Dedifferentiated amniotic fluid mesenchymal stem cell (primary cell): ENCODE data around the gene ATP4B.
"Not testable (repeated sequence)": the region's sequence is repeated elsewhere in the genome, so short reads cannot be mapped to it uniquely, and the experiment has no call there.

ENCODE experiments used
- DNase-seq: peaks from one replicate; pipeline ENCODE4 v3.0.0-alpha.2; 2016; ENCODE audit errors: extremely low spot score

Gene ATP4B

DNA sequence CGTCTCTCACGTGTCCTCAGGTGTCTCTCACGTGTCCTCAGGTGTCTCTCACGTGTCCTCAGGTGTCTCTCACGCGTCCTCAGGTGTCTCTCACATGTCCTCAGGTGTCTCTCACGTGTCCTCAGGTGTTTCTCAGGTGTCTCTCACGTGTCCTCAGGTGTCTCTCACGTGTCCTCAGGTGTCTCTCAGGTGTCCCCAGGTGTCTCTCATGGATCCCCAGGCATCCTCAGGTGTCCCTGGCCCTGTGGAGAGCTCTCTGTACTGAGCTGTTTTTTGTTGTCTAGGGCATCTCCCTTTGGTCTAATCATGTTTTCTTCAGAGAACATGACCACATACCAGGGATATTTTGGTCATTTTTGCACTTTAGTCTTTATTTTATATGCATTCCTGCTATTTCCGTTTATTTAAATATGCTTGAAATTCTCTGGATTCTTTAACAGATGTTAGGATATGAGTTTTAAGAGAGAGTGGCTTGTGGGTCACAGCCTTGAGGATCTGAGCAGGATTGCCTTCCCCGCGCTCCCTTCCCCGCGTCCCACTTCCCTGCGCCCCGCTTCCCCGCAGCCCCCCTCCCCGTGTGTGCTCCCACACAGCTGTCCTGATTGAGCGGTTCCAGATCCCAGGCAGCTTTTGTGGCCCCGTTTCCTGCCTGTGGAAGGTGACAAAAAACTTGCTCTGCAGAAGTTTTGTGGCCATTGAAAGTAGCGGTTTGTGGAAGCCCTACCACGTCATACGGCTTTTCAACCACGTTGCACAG is 31.9 kb downstream of the ATP4B start:
- DNase-seq = peak; percentile 72

DNA sequence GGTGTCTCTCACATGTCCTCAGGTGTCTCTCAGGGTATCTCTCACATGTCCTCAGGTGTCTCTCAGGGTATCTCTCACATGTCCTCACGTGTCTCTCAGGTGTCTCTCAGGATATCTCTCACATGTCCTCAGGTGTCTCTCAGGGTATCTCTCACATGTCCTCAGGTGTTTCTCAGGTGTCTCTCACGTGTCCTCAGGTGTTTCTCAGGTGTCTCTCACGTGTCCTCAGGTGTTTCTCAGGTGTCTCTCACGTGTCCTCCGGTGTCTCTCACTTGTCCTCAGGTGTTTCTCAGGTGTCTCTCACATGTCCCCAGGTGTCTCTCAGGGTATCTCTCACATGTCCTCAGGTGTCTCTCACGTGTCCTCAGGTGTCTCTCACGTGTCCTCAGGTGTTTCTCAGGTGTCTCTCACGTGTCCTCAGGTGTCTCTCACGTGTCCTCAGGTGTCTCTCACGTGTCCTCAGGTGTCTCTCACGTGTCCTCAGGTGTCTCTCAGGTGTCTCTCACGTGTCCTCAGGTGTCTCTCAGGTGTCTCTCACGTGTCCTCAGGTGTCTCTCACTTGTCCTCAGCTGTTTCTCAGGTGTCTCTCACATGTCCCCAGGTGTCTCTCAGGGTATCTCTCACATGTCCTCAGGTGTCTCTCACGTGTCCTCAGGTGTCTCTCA is 33.2 kb downstream of the ATP4B start:
- DNase-seq = not testable (repeated sequence)

- DNase-seq = no peak
These were observed 33.8 kb downstream of the ATP4B start for GRCh38 chr13:113624235-113624587.

- DNase-seq = no peak
These were observed 34.3 kb downstream of the ATP4B start for GRCh38 chr13:113623491-113624234.

DNA sequence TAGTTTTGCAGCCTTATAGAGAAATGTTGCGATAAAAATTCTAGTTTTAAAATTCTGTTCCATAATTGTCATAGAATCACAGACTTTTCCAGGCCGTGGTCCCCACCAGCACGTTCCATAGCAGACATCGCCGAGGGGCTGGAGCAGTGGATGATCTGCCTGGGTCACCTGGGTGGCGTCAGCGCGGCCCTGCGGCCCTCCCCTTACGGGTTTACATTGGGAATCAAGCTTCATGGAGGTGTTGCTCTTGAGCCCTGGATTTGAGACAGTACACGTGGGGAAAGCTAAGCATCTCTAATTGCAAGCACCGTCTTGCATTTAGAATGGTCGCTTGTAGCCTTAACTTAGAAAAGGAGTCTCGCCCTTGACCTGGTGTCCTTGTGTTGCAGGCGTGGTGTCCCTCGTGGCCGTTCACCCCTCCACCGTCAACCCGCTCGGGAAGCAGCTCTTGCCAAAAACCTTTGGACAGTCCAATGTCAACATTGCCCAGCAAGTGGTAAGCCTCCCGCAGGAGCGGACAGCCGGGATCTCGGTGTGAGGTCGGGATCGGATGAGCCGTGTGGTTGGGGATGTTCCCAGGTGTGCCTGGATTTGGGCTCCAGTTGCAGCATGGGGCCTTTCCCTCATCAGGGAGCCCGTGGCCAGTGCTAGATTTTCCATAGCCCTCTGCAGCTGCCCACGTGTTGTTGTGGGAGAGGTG is 35.1 kb downstream of the ATP4B start:
- no peak for DNase-seq

DNA sequence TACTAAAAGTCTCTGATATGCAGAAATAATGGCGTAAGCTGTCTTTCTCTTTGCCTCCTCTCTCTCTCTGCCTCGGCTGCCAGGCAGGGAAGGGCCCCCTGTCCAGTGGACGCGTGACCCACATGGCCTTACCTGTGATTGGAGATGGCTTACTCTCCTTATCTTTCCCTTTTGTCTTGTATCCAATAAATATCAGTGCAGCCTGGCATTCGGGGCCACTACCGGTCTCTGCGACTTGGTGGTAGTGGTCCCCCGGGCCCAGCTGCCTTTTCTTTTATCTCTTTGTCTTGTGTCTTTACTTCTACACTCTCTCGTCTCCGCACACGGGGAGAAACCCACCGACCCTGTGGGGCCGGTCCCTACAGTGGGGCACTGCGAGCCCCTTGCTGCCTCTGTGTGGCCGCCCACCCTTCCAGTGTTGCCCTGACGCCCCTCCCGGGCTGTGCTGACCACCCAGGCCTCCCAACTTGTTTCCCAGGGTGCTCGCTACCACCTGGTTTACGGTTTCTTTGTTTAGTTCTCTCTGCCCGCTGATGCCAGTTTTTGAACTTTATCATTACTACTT is 35.9 kb downstream of the ATP4B start:
- not testable (repeated sequence) for DNase-seq

DNA sequence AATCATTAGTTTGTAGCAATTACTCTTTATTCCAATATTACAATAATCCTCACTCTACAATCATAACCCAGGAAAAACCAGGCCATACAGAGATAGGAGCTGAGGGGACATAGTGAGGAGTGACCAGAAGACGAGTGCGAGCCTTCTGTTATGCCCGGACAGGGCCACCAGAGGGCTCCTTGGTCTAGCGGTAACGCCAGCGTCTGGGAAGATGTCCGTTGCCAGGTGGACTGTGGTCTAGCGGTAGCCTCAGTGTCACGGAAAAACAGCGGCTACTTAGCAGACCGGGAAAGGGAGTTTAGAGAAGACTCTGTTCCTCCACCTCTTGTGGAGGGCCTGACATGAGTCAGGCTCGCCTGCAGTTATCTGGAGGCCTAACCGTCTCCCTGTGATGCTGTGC is 36.5 kb downstream of the ATP4B start:
- DNase-seq = not testable (repeated sequence)

- DNase-seq = no peak
These were observed 37.0 kb downstream of the ATP4B start for GRCh38 chr13:113621046-113621445.

DNA sequence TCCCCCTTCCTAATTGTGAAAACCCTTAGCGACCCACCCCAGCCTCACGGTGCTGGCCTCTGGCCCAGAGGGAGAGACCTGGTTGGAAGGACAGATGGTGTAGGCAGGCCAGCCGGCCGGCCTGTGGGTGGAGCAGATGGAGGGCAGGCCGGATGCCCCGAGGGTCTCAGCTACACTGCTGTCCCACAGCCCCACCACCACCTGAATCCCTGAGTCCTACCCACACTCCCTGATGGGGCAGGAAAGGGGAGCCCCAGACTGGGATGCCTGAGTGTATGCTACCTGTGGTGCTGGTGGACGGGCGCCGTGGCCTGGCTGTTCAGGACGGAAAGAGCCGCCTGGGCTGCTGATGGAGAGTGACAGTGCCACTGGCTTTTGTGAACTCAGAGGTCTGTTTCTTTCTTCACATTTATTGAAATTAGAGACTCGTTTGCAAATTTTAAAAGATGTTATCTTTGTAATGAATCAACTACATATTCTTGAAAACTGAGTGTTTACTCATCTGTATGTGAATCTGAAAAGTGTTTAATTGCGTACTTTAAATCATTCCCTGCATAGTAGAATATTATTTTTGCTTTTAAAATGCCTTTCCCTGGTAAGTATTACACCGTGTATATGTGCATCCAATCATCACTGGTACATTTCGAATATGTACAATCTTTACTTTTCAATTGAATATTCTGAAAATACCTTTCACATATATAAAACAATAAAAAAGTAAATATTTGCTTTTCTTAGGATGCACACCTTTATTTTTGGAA is 37.8 kb downstream of the ATP4B start:
- DNase-seq = no peak

DNA sequence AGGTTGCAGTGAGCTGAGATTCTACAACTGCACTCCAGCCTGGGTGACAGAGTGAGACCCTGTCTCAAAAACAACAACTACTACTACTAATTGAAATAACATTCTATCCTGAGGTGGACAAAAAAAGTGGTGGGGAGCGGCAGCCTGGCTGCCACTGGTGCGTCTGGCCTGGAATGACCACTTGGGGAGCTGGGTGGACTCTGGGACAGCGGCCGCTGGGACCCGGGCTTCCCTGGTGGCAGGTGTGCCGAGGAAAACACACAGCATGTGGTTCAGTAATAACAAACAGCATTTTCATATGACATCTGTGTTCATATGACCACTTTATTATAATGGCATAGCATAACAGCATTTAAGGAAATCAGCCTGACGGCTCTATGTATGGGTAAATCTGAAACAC is 39.5 kb downstream of the ATP4B start:
- DNase-seq = no peak

GRCh38 chr13:113617961-113618360 is 40.0 kb downstream of the ATP4B start:
- no peak for DNase-seq

DNA sequence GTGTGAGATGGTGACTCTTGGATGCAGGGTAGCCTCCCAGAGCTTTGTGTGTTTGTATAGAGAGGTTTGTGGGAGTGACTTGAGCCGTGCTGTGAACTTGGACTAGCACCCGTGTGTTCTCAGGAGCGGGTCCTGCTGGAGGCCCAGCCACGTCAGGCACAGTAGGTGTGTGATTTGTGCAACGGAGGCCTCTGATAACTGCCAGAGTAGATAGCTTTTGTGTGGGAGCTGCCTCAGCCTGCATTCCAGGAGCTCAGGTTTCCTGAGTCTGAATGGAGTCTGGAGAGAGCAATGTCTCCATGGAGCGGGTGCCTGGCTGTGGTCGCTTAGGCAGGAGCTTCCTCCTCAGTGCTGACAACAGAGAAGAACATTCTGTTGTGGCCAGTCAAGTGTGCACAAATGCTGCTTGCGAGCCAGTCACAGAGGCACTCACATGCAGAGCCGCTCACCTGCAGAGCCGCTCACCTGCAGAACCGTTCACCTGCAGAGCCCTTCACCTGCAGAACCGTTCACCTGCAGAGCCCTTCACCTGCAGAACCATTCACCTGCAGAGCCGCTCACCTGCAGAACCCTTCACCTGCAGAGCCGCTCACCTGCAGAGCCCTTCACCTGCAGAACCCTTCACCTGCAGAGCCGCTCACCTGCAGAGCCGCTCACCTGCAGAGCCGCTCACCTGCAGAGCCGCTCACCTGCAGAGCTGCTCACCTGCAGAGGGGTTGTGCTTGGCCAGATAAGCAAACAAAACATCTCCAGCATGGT is 40.8 kb downstream of the ATP4B start:
- DNase-seq = no peak

DNA sequence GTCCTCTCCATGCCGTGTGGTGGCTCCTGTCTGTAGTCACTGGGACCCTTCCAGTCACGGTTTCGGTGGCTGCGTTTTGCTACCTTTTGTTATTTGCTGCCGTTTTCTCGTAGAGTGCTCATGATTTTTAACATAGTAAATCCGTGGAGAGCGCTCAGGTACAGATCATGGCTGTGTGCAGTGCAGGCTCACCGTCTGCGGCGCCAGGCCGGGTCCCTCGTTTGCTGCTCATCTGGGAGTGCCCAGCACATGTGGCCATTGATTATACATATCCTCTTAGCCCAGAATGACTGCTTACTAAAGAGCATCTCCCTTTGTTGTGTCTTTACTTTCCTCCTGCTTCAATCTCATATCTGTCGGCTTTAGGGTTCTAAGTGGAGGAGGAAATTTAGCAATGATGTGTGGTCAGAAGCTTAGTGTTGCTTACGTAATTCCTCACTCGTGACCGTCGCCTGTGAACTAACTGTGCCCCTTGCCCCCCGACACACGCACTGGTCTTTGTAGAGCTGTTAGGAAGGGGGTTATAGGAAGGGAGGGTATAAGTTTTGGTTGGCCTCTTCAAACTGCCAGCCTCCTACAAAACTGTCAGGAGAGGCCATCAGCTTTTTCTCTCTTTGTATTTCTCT is 41.6 kb downstream of the ATP4B start:
- no peak for DNase-seq

DNA sequence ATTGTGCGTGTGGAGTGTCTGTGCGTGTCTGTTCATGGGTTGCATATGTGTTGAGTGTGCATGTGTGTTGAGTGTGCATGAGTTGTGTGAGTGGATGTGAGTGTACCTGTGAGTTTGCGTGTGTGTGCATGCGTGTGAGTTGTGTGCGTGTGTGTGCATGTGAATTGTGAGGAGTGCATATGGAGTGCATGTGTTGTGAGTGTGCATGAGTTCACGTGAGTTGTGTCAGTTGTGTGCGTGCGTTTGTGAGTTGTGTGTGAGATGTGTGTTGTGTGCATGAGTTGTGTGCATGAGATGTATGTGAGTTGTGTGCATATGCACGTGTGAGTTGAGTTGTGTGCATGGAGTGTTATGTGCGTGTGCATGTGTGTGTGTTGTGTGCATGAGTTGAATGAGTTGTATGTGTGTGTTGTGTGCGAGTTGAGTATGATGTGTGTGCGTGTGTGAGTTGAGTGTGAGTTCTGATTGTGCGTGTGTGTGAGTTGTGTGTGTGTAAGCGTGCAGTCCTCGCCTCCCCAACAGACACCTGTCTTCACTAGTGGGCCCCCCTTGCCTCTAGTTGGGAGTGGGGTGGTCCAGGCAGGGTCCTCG is 44.1 kb downstream of the ATP4B start:
- DNase-seq = no peak

DNA sequence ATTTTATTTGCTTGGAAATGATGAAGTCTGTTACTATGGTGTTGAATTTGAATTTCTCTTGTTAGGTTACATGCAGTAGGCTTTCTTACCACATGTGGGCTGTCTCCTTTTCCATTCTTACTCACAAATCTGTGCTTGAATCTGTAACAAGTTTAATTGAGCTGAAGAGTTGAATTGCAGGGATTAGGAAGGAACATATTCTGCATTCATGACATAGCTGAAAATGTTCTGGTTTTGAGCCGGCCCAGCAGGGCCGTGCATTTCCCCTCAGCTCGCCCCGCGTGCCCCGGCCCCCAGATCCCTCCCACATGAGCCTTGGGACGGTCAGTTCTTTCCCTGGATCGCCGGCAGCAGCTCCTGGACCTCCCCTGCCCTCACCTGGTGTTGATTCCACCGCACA is 45.4 kb downstream of the ATP4B start:
- peak; percentile 71 for DNase-seq

GRCh38 chr13:113611996-113612395 is 46.0 kb downstream of the ATP4B start:
- no peak for DNase-seq

DNA sequence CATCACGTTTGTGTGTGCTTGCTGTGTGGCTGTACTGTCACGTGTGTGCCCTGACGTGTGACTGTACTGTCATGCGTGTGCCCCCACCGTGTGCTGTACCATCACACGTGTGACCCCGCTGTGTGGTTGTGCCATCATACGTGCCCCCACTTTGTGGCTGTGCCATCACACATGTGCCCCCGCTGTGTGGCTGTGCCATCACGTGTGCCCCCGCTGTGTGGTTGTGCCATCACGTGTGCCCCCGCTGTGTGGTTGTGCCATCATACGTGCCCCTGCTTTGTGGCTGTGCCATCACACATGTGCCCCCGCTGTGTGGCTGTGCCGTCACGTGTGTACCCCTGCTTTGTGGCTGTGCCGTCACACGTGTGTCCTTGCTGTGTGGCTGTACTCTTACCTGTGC is 47.7 kb downstream of the ATP4B start:
- no peak for DNase-seq

- no peak for DNase-seq
These were observed 48.4 kb downstream of the ATP4B start for GRCh38 chr13:113609616-113610015.

- DNase-seq = no peak
These were observed 48.9 kb downstream of the ATP4B start for GRCh38 chr13:113608967-113609533.
